Testis (tissue), 3 donors: ENCODE results near the gene MADCAM1. TPM values are rescaled to one million over a fixed set of nuclear protein-coding genes. Genes with fewer than 3 reads are reported as not detected.

Source experiments
- DNase-seq: peaks from one replicate; pipeline ENCODE4 v3.0.0-alpha.2; 2019
- H3K27ac ChIP-seq, 2 donors: fragments of 200-600 bp; sonication (generic); one replicate each; pipeline ENCODE4 v1.5.1; 2019
- H3K27me3 ChIP-seq: fragments of 200-600 bp; sonication (generic); one replicate; pipeline ENCODE4 v1.5.1; 2019
- H3K36me3 ChIP-seq: fragments of 200-600 bp; sonication (generic); one replicate; pipeline ENCODE4 v1.5.1; 2017; ENCODE audit warnings: low read depth; ENCODE audit errors: missing control alignments
- H3K4me1 ChIP-seq: fragments of 200-600 bp; sonication (generic); one replicate; pipeline ENCODE4 v1.5.1; 2019
- H3K4me3 ChIP-seq, 2 donors: fragments of 200-600 bp; sonication (generic); one replicate each; pipeline ENCODE4 v1.5.1; 2017 to 2019
- H3K9me3 ChIP-seq: fragments of 200-600 bp; sonication (generic); one replicate; pipeline ENCODE4 v1.5.1; 2017
- POLR2A ChIP-seq: fragments of 450-650 bp; IDR thresholded peaks from one replicate; pipeline ENCODE4 v1.6.1; 2017; ENCODE audit warnings: antibody characterized with exemption, mild to moderate bottlenecking, moderate library complexity
- WGBS, 2 donors: methylation state at CpG; one replicate each; pipeline ENCODE4 v1.1.5; 2018; 5-methylcytosine and 5-hydroxymethylcytosine counted together
- intact Hi-C: fragments of 100-400 bp; cut with DNase I; formaldehyde crosslinking; loops from one replicate; pipeline ENCODE4 v1.15.1; 2023; ENCODE audit warnings: low total_unique reads
- polyA plus RNA-seq: library from polyadenylated mRNA; stranded (reverse); fragments of 350-450 nt; fragmentation: Illumina TruSeq; extraction: RNeasy Lipid Tissue Mini Kit (QIAGEN cat#74804); gene quantifications from one replicate; pipeline ENCODE4 v1.2.3, GENCODE V29; 2014; ENCODE audit warnings: low read depth, low replicate concordance; ENCODE audit not compliant: insufficient read depth
- total RNA-seq, 2 donors: library from RNA; depleted of rRNA; stranded (reverse); fragments of >200 nt; gene quantifications; one replicate each; pipeline ENCODE4 v1.2.3, GENCODE V29; 2016
- TF ChIP-seq, protein P1 (sequence below), 3 experiments: fragments of 450-650 bp in 2 of 3; fragments of 200-600 bp in 1 of 3; sonication (generic) in 1 of 3; IDR thresholded peaks; one replicate each; pipeline ENCODE4 v1.5.1; 2016 to 2019; ENCODE audit warnings: antibody characterized with exemption in 3 of 3, mild to moderate bottlenecking in 2 of 3, moderate library complexity in 1 of 3

MADCAM1 gene
- total and polyA plus RNA-seq, 3 donors from 2014 or later = 1.6 to 2.3 (median 2.2) TPM

DNA sequence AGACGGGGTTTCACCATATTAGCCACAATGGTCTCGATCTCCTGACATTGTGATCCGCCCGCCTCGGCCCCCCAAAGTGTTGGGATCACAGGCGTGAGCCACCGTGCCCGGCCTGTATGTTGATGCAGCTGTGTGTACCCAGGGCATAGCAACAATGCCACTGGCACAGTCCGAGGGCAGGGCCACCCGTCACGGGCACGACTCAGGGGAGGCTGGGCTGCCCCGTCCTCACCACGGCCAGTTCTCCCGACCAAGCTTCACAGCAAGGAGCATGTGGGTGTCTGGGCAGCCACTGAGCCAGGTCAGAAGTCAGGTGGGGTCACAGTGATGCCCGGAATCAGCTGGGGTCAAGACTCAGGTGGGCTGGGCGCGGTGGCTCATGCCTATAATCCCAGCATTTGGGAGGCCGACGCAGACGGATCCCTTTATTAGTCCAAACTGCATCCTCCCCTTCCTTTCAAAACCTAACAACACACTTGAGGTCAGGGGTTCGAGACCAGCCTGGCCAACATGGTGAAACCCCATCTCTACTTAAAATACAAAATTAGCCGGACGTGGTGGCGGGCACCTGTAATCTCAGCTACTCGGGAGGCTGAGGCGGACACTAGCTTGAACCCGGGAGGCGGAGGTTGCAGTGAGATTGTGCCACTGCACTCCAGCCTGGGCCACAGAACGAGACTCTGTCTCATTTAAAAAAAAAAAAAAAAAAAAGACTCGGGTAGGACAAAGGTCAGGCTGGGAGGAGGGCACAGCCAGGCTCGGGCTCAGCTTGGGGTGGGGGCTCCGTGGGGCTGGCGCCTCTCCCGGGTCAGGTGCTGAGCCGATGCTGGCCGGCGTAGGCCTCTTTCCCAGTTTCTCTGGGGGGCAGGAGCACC is 34.1 kb downstream of the MADCAM1 start:
- no peaks in the 10 kb centered on the region for H3K27me3 ChIP-seq
- peak overlapping the region; percentile 84 to 98 for H3K4me3 ChIP-seq
- WGBS, 2 donors = 43 to 52% methylated on average over 23 to 34 of the region's 38 CpGs
- H3K9me3 ChIP-seq = no peaks in the 10 kb centered on the region
- no peaks in the 10 kb centered on the region for H3K36me3 ChIP-seq
- intact Hi-C loops = no loop called here
- peaks cover 13% of the 10 kb centered on the region for H3K4me1 ChIP-seq
- peak overlapping the region; percentile 79 to 95 for H3K27ac ChIP-seq
- DNase-seq = no peak
- TF ChIP-seq, protein P1, sequence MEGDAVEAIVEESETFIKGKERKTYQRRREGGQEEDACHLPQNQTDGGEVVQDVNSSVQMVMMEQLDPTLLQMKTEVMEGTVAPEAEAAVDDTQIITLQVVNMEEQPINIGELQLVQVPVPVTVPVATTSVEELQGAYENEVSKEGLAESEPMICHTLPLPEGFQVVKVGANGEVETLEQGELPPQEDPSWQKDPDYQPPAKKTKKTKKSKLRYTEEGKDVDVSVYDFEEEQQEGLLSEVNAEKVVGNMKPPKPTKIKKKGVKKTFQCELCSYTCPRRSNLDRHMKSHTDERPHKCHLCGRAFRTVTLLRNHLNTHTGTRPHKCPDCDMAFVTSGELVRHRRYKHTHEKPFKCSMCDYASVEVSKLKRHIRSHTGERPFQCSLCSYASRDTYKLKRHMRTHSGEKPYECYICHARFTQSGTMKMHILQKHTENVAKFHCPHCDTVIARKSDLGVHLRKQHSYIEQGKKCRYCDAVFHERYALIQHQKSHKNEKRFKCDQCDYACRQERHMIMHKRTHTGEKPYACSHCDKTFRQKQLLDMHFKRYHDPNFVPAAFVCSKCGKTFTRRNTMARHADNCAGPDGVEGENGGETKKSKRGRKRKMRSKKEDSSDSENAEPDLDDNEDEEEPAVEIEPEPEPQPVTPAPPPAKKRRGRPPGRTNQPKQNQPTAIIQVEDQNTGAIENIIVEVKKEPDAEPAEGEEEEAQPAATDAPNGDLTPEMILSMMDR (IDR thresholded peaks at IDR 0.05) = no peak
- TF ChIP-seq POLR2A = no peak

DNA sequence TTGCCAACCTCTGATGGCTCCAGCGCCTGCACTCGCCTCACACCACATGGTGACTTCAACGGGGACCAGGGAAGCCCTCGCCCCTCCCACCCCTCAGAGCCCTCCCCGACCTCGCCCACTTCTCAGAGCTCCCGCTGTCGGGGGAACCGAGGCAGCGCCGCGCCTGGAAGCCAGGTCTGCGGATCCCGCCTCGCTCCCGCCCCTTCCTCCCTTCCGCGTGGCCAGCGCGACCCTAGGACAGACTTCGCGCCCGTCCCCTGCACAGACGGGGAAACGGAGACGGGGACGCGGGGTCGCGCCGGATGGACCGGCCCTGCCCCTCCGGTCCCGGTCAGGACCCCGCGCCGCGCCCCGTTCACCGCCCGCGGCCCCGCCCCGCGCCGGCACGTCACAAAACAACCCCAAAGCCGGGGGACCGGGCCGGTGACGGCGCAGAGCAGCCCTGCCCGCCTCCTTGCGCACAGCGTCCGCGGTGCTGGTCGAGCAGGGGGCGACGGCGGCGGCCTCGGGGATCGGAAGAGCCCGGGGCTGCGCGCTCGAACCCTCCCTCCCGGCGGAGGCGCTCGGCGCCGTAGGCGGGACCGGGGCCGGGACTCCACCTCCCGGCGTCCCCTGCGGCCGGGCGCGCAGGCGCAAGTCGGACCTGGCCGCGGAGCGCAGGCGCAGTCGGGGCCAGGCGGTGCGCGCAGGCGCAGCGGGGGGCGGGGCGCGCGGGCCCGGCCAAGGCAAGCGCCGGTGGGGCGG is 34.9 kb downstream of the MADCAM1 start:
- no peaks in the 10 kb centered on the region for H3K36me3 ChIP-seq
- 0% methylated on average over 1 of the region's 103 CpGs; no CpG with 5 or more reads in 1 of the 2 donors for whole genome bisulfite sequencing, 2 donors
- H3K4me3 ChIP-seq = peak overlapping the region; percentile 84 to 98
- H3K4me1 ChIP-seq = peaks cover 13% of the 10 kb centered on the region
- H3K27me3 ChIP-seq = no peaks in the 10 kb centered on the region
- peak overlapping the region; percentile 79 to 95 for H3K27ac ChIP-seq
- no peaks in the 10 kb centered on the region for H3K9me3 ChIP-seq
- DNase-seq = peak; percentile 72
- no peak for TF ChIP-seq POLR2A
- TF ChIP-seq, protein P1 (IDR thresholded peaks at IDR 0.05) = peak in 1 of 3 experiments; percentile 23
- intact Hi-C loops = no loop called here

DNA sequence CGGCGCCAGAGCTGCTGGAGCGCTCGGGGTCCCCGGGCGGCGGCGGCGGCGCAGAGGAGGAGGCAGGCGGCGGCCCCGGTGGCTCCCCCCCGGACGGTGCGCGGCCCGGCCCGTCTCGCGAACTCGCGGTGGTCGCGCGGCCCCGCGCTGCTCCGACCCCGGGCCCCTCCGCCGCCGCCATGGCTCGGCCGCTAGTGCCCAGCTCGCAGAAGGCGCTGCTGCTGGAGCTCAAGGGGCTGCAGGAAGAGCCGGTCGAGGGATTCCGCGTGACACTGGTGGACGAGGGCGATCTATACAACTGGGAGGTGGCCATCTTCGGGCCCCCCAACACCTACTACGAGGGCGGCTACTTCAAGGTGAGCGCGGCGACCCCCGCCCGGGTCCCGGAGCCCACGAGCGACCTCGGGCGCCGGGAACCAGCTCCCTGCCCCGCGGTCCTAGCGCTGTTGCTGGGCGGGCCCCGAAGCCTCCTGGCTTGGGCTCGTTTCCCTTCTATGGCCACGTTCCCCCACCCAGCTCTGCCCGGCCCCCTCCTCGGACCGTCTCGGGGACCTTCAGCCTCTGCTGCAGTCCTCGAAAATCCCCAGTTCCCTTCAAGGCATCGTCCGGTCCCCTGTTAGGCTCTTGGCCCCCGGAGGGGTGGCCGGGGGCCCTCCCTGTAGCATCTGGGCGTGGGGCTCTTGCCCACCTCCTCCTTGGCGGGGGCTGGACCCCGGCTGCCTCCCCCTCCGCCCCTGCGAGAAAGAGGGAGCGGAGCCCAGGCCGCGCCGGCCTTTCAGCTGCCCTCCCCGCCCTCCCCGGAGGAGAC is 35.7 kb downstream of the MADCAM1 start, which contains the start of gene CDC34:
TSS of gene CDC34 (plus strand) at position 8 of the 808 bp plus-strand sequence. CDS start at position 180, 172 bp downstream.
- Histone ChIP-seq H3K4me3 (peak within 1 kb of the TSS; percentile 95 to 98), H3K27me3 (no peaks in the 10 kb centered on the region), H3K27ac (peak within 1 kb of the TSS; percentile 93 to 95), H3K4me1 (peaks cover 13% of the 10 kb centered on the region), H3K9me3 (no peaks in the 10 kb centered on the region), H3K36me3 (no peaks in the 10 kb centered on the region)
- 0 to 1% methylated on average over 2 to 25 of the region's 84 CpGs for WGBS, 2 donors
- no peak for DNase-seq
- TF ChIP-seq, protein P1 (IDR thresholded peaks at IDR 0.05) = no peak
- TF ChIP-seq POLR2A = no peak
- intact Hi-C loops = no loop called here

DNA sequence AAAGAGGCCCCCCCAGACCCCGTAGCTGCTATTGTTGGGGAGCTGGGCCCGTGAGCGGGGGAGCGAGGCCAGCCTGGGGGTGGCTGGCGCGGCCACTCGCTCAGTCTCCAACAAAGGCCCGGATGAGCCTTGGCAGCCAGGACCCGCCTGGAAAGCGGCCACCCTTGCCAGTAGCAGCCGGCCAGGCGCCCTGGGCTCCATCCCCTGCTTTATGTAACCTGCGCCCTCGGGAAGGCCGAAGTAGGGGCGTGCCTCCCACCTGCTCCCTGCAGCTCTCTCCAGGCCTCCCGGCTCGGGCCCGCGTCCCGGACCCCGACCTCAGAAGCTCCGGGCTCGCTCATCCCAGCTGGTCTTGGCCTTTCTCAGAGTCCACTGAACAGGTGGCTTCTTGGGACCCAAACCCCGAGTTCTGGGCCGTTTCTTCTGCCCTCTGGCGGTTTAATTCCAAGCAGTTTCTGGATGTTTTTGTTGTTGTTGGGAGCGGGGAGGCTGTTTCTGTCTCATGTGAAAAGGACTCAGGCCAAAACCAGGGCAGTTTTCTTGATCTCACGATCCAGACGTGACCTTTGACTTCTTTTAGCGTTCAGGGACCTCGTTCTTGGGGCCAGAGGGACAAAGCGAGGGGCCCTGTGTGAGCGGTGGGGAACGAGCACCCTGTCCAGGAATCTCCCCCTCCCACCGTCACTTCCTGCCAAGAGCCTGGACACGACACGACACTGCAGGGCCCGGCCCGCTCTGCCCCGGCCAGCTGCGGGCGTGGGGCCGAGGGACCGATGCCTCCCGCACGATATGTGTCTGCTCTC is 36.5 kb downstream of the MADCAM1 start:
- WGBS, 2 donors = 0 to 1% methylated on average over 7 to 47 of the region's 47 CpGs
- Histone ChIP-seq H3K4me3 (peak overlapping the region; percentile 95 to 98), H3K4me1 (peaks cover 13% of the 10 kb centered on the region), H3K9me3 (no peaks in the 10 kb centered on the region), H3K27me3 (no peaks in the 10 kb centered on the region), H3K27ac (peak overlapping the region; percentile 93 to 95), H3K36me3 (no peaks in the 10 kb centered on the region)
- TF ChIP-seq POLR2A = no peak
- TF ChIP-seq, protein P1 (IDR thresholded peaks at IDR 0.05) = peak; percentile 30 to 57 (median 54)
- intact Hi-C loops = no loop called here
- DNase-seq = peak; percentile 67
